Left lobe of liver (tissue), 2 donors: ENCODE results near the gene RBM39. TPM values are rescaled to one million over a fixed set of nuclear protein-coding genes. Genes with fewer than 3 reads are reported as not detected.
"Not testable (repeated sequence)": the region's sequence is repeated elsewhere in the genome, so short reads cannot be mapped to it uniquely, and the experiment has no call there.

Experiments
- ATAC-seq: fragments of 200-7000 bp; cut with Tn5 transposase; one replicate; pipeline ENCODE4 v1.9.1; 2020; ENCODE audit warnings: mild to moderate bottlenecking, moderate library complexity
- DNase-seq: peaks from one replicate; pipeline ENCODE4 v3.0.0-alpha.2; 2020; ENCODE audit warnings: low spot score
- total RNA-seq: library from RNA; stranded (reverse); gene quantifications from one replicate; pipeline ENCODE4 v1.2.1, GENCODE V29; 2021
- donor health status: DM: no; HTN: no; CAD: no; lungs with moderate emphysema.
- donor health status: DM: no; HTN: yes; CAD: no.

RBM39 gene
- total RNA-seq = 102 TPM

- DNase-seq = peak; percentile 100
- peak; percentile 88 for ATAC-seq
Observed at GRCh38 chr20:35741892-35742740, at the start of gene RBM39. TSS of gene RBM39 (minus strand) at chr20:35742260. CDS start at chr20:35740874, 1,386 bp downstream.

GRCh38 chr20:35791821-35792220 is 49.8 kb upstream of the RBM39 start:
- peak; percentile 84 for ATAC-seq

GRCh38 chr20:35791097-35791496 is 49.0 kb upstream of the RBM39 start:
- ATAC-seq = no peak

More at GRCh38 chr20:35791821-35792220, 49.8 kb upstream of the RBM39 start:
- DNase-seq = no peak

GRCh38 chr20:35788796-35789195 is 46.7 kb upstream of the RBM39 start:
- DNase-seq = no peak
- no peak for ATAC-seq

More at GRCh38 chr20:35791097-35791496, 49.0 kb upstream of the RBM39 start:
- DNase-seq = no peak

GRCh38 chr20:35785541-35785940 is 43.5 kb upstream of the RBM39 start:
- not testable (repeated sequence) for DNase-seq, ATAC-seq

GRCh38 chr20:35783811-35784210 is 41.8 kb upstream of the RBM39 start:
- ATAC-seq, DNase-seq: not testable (repeated sequence)

- DNase-seq (no peak), ATAC-seq (no peak)
Observed at GRCh38 chr20:35776513-35777101, 34.5 kb upstream of the RBM39 start.

- DNase-seq = no peak
Observed at GRCh38 chr20:35774391-35774790, 32.3 kb upstream of the RBM39 start.

GRCh38 chr20:35773154-35773751 is 31.2 kb upstream of the RBM39 start:
- DNase-seq (no peak), ATAC-seq (no peak)

More at GRCh38 chr20:35774391-35774790, 32.3 kb upstream of the RBM39 start:
- no peak for ATAC-seq

- ATAC-seq = no peak
- DNase-seq = no peak
Observed at GRCh38 chr20:35772563-35773058, 30.6 kb upstream of the RBM39 start.

- ATAC-seq (peak; percentile 90), DNase-seq (peak; percentile 99)
Observed at GRCh38 chr20:35771689-35772562, 29.9 kb upstream of the RBM39 start, which contains the start of gene PHF20. TSS of gene PHF20 (plus strand) at chr20:35772015. CDS start at chr20:35801523, 29,508 bp downstream.

GRCh38 chr20:35771367-35771688 is 29.3 kb upstream of the RBM39 start:
- ATAC-seq = no peak
- DNase-seq = no peak

GRCh38 chr20:35768731-35769664 is 26.9 kb upstream of the RBM39 start:
- DNase-seq (peak; percentile 89), ATAC-seq (peak; percentile 45)

GRCh38 chr20:35767683-35768481 is 25.8 kb upstream of the RBM39 start:
- DNase-seq (peak; percentile 63), ATAC-seq (peak; percentile 5)

- DNase-seq = no peak
- ATAC-seq = no peak
Observed at GRCh38 chr20:35766843-35767242, 24.8 kb upstream of the RBM39 start.

- DNase-seq, ATAC-seq: not testable (repeated sequence)
Observed at GRCh38 chr20:35764936-35765335, 22.9 kb upstream of the RBM39 start.

- no peak for DNase-seq
- ATAC-seq = no peak
Observed at GRCh38 chr20:35762461-35762860, 20.4 kb upstream of the RBM39 start.

GRCh38 chr20:35761548-35761947 is 19.5 kb upstream of the RBM39 start:
- not testable (repeated sequence) for DNase-seq

More at GRCh38 chr20:35761548-35761947, 19.5 kb upstream of the RBM39 start:
- ATAC-seq = not testable (repeated sequence)
